GM12874 (cell line): ENCODE data around the gene ANK3.

ENCODE experiments used
- CTCF ChIP-seq: IDR thresholded peaks from 2 replicates; pipeline ENCODE4 v1.5.1; 2011; ENCODE audit warnings: low read depth, mild to moderate bottlenecking, control low read depth, low read length, moderate library complexity; ENCODE audit not compliant: insufficient read depth

ANK3 gene

GRCh38 chr10:60276232-60276631 is 113.4 kb downstream of the ANK3 start:
- TF ChIP-seq CTCF: no peak

GRCh38 chr10:60271319-60272040 is 118.2 kb downstream of the ANK3 start:
- TF ChIP-seq CTCF: no peak

GRCh38 chr10:60270426-60270825 is 119.2 kb downstream of the ANK3 start:
- no peak for TF ChIP-seq CTCF

GRCh38 chr10:60267802-60268201 is 121.9 kb downstream of the ANK3 start:
- no peak for TF ChIP-seq CTCF

- no peak for TF ChIP-seq CTCF
Measured at GRCh38 chr10:60266513-60266912, 123.2 kb downstream of the ANK3 start.

- no peak for TF ChIP-seq CTCF
Measured at GRCh38 chr10:60262647-60263126, 127.0 kb downstream of the ANK3 start.

- no peak for TF ChIP-seq CTCF
Measured at GRCh38 chr10:60260321-60260720, 129.4 kb downstream of the ANK3 start.

GRCh38 chr10:60258429-60258797 is 131.3 kb downstream of the ANK3 start:
- TF ChIP-seq CTCF: no peak
